H1 (cell line): ENCODE results near the gene RAB3IP. TPM values are rescaled to one million over a fixed set of nuclear protein-coding genes. Genes with fewer than 3 reads are reported as not detected.

ENCODE experiments used
- KDM4A ChIP-seq: IDR thresholded peaks from one replicate; pipeline ENCODE4 v1.7.1; 2012; ENCODE audit warnings: low read depth, mild to moderate bottlenecking, moderate library complexity, low read length, inconsistent platforms; ENCODE audit not compliant: severe bottlenecking
- RFX5 ChIP-seq: IDR thresholded peaks from 2 replicates; pipeline ENCODE4 v1.6.1; 2011; ENCODE audit warnings: low read depth, low read length, improper control_type of control experiment, borderline replicate concordance
- RXRA ChIP-seq: IDR thresholded peaks from 2 replicates; pipeline ENCODE4 v1.6.1; 2011; ENCODE audit warnings: low read depth, mild to moderate bottlenecking, low read length, moderate library complexity; ENCODE audit not compliant: insufficient read depth
- SIN3A ChIP-seq, 2 experiments: IDR thresholded peaks in 1 of 2; conservative IDR thresholded peaks in 1 of 2; 2 replicates each; pipeline ENCODE4 v1.6.1; 2011 to 2012; ENCODE audit warnings: low read length in 2 of 2, improper control_type of control experiment in 1 of 2, low read depth in 1 of 2, mild to moderate bottlenecking in 1 of 2
- SP1 ChIP-seq: IDR thresholded peaks from 2 replicates; pipeline ENCODE4 v1.6.1; 2011; ENCODE audit warnings: low read depth, low read length
- SP4 ChIP-seq: IDR thresholded peaks from 2 replicates; pipeline ENCODE4 v1.6.1; 2012; ENCODE audit warnings: low read length, inconsistent platforms
- polyA plus RNA-seq, 7 experiments: library from polyadenylated mRNA; depleted of rRNA in 3 of 7; stranded (reverse) in 5 of 7; unstranded in 2 of 7; fragments of >200 nt in 5 of 7; fragments of 200-250 nt in 2 of 7; gene quantifications; 1 replicate in 5 of 7; 2 replicates in 1 of 7; 4 replicates in 1 of 7; pipeline versions ENCODE4 v1.2.1 to v1.2.3, GENCODE V29; 2011 to 2013; ENCODE audit warnings: missing spikeins in 2 of 7, mixed read lengths in 2 of 7
- total RNA-seq: library from RNA; stranded (reverse); fragmentation: NEBNext Ultra II Directional; extraction: Animal tissue kit (Norgen Biotek cat#: 25700); gene quantifications from 2 replicates; pipeline ENCODE4 v1.2.1, GENCODE V29; 2021
- TF ChIP-seq, protein P1 (sequence below): fragments of 300-600 bp; sonication (generic); IDR thresholded peaks from 2 replicates; pipeline ENCODE4 v1.7.1; 2012; ENCODE audit warnings: low read length, moderate library complexity, mild to moderate bottlenecking, inconsistent platforms; ENCODE audit not compliant: insufficient replicate concordance

Gene RAB3IP
- total and polyA plus RNA-seq, 2 of the 8 experiments (the other 6 are each of a cell fraction or from before 2014, with no cell fraction given): 17.7 to 34.6 TPM

DNA sequence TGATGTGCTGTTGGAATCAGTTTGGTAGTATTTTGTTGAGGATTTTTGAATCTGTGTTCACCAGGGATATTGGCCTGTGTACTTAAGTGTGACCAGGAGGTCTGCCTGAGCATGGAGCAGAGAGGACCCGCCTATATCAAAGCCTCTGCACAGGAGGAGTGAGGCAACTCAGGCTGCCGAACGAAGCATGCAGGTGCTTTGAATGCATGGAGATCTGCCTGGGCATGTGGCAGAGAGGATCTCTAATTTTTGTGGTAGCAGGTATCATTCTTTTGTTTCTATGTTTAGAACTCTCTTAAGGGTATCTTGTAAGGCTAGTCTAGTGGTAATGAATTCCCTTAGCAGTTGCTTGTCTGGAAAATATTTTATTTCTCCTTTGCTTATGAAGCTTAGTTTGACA lies 26.9 kb downstream of the RAB3IP start (continued):
- TF ChIP-seq, protein P1, sequence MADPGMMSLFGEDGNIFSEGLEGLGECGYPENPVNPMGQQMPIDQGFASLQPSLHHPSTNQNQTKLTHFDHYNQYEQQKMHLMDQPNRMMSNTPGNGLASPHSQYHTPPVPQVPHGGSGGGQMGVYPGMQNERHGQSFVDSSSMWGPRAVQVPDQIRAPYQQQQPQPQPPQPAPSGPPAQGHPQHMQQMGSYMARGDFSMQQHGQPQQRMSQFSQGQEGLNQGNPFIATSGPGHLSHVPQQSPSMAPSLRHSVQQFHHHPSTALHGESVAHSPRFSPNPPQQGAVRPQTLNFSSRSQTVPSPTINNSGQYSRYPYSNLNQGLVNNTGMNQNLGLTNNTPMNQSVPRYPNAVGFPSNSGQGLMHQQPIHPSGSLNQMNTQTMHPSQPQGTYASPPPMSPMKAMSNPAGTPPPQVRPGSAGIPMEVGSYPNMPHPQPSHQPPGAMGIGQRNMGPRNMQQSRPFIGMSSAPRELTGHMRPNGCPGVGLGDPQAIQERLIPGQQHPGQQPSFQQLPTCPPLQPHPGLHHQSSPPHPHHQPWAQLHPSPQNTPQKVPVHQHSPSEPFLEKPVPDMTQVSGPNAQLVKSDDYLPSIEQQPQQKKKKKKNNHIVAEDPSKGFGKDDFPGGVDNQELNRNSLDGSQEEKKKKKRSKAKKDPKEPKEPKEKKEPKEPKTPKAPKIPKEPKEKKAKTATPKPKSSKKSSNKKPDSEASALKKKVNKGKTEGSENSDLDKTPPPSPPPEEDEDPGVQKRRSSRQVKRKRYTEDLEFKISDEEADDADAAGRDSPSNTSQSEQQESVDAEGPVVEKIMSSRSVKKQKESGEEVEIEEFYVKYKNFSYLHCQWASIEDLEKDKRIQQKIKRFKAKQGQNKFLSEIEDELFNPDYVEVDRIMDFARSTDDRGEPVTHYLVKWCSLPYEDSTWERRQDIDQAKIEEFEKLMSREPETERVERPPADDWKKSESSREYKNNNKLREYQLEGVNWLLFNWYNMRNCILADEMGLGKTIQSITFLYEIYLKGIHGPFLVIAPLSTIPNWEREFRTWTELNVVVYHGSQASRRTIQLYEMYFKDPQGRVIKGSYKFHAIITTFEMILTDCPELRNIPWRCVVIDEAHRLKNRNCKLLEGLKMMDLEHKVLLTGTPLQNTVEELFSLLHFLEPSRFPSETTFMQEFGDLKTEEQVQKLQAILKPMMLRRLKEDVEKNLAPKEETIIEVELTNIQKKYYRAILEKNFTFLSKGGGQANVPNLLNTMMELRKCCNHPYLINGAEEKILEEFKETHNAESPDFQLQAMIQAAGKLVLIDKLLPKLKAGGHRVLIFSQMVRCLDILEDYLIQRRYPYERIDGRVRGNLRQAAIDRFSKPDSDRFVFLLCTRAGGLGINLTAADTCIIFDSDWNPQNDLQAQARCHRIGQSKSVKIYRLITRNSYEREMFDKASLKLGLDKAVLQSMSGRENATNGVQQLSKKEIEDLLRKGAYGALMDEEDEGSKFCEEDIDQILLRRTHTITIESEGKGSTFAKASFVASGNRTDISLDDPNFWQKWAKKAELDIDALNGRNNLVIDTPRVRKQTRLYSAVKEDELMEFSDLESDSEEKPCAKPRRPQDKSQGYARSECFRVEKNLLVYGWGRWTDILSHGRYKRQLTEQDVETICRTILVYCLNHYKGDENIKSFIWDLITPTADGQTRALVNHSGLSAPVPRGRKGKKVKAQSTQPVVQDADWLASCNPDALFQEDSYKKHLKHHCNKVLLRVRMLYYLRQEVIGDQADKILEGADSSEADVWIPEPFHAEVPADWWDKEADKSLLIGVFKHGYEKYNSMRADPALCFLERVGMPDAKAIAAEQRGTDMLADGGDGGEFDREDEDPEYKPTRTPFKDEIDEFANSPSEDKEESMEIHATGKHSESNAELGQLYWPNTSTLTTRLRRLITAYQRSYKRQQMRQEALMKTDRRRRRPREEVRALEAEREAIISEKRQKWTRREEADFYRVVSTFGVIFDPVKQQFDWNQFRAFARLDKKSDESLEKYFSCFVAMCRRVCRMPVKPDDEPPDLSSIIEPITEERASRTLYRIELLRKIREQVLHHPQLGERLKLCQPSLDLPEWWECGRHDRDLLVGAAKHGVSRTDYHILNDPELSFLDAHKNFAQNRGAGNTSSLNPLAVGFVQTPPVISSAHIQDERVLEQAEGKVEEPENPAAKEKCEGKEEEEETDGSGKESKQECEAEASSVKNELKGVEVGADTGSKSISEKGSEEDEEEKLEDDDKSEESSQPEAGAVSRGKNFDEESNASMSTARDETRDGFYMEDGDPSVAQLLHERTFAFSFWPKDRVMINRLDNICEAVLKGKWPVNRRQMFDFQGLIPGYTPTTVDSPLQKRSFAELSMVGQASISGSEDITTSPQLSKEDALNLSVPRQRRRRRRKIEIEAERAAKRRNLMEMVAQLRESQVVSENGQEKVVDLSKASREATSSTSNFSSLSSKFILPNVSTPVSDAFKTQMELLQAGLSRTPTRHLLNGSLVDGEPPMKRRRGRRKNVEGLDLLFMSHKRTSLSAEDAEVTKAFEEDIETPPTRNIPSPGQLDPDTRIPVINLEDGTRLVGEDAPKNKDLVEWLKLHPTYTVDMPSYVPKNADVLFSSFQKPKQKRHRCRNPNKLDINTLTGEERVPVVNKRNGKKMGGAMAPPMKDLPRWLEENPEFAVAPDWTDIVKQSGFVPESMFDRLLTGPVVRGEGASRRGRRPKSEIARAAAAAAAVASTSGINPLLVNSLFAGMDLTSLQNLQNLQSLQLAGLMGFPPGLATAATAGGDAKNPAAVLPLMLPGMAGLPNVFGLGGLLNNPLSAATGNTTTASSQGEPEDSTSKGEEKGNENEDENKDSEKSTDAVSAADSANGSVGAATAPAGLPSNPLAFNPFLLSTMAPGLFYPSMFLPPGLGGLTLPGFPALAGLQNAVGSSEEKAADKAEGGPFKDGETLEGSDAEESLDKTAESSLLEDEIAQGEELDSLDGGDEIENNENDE: no peak
- TF ChIP-seq RXRA: no peak
- no peak for TF ChIP-seq SP1
- no peak for TF ChIP-seq SIN3A (conservative IDR thresholded peaks at IDR 0.05 in 1 of 2, IDR thresholded peaks at IDR 0.05 in 1 of 2; ENCODE audit: low read depth in 1 of 2, low read length in 2 of 2)
- no peak for TF ChIP-seq SP4
- no peak for TF ChIP-seq RFX5
- TF ChIP-seq KDM4A: no peak
